ENCODE data around the gene GRB7. TPM values are rescaled to one million over a fixed set of nuclear protein-coding genes. Genes with fewer than 3 reads are reported as not detected.

Gene GRB7
- total RNA-seq, 1 experiment from 2014 or later, result not detected

DNA sequence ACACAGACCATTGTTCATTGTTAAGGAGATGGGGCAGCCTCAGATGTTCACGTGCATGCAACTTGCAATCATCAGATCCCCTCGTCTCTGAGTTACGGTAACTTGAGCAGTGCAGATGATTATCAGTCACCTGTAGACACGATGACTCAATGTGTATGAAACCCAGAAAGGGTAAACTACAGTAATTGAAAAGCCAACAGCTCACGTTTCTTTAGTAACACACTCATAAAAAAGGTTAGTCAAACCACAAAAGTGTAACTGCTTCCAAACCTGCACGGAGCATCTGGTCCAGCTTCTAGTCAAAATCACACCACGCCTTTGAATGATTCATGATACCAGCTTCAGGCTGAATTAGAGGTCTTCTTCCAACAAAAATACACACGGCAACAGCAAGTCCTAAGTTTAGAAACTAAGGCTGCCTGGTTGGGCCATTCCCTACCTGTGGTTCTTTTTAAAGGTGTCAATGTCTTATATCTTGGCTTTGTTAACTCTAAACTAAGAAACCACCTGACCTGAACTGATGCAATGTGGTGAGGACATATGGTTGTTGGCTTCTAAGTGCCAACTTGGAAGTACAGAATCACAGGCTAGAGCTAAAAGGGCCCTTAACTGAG is 32.3 kb downstream of the GRB7 start:
- DNase-seq (ENCODE audit: low read depth), result peak; percentile 92

DNA sequence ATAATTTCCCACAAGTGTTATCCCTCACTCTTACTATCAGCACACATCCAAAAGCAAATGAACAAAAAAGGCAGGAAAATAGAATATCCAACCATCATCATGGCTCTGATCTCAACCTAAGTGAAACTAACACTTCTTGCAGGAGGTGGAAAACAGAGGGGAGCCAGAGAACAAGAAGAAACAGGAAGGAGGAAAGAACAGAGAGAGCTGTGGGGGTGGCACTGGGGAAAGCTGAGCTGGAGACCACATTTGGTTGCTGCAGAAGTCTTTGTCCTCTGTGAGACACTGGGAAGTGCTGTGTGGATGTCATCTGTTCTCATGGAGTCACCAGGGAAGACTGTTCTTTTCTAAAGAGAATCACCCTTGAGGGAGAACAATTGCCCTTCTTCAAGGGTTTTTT is 34.7 kb downstream of the GRB7 start:
- DNase-seq (ENCODE audit: low read depth), result no peak

DNA sequence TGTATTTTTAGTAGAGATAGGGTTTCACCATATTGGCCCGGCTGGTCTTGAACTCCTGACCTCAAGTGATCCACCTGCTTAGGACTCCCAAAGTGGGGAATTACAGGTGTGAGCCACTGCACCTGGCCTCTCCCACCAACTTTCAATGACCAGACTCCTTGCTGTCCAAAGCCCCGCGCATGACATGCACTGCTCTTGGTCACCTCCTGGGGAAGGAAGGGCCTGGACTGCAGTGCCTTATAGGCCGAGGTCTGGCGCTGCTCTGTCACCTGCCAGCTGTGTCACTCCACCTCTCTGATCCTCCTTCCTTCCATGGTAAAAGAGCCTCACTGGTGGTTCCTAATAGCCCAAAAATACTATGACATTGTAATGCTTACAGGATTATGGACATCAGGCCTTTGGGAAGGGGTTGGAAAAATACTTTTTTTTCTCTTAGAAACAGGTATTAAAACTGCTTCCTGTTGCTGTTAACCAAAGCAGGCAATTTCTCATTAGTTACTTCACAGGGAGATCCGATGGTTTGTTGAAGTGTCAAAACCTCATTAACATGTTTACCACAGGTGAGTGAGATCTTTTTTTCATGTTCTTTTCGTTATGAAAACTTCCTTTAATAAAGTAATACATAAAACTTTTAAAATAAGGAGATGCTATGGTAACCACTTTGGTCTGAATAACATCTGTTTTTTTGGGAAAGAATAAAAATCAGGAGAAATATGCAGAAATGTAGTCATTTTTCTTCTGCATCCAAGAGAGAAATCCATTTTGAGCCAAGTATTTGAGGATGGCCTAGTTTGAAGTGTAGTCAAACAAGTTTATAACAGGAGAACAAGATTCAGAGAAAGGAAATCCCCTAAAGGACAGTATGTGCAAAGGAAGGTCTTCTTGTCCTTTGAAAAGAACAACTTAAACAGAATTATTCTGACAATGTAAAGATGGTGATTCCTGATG is 35.5 kb downstream of the GRB7 start:
- no peak for DNase-seq (ENCODE audit: low read depth)

DNA sequence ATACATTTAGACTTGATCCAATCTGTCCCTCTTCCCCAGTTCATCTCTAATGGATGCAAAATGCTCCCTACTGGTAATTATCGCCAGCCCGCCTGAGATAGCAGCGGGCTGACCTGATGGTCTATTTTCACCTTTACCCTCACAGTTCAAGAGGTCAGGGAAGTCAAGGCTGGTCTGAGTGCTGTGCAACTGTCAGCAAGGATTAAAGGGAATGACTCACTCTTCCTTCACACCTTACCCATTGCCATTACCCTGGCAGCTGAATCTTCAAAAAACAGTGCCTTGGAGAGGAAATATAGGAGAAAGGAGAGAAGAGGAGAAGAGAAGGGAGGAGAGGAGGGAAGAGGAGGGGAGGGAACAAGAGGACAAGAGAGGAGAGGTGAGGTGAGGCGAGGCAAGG is 36.3 kb downstream of the GRB7 start:
- no peak for DNase-seq (ENCODE audit: low read depth)

DNA sequence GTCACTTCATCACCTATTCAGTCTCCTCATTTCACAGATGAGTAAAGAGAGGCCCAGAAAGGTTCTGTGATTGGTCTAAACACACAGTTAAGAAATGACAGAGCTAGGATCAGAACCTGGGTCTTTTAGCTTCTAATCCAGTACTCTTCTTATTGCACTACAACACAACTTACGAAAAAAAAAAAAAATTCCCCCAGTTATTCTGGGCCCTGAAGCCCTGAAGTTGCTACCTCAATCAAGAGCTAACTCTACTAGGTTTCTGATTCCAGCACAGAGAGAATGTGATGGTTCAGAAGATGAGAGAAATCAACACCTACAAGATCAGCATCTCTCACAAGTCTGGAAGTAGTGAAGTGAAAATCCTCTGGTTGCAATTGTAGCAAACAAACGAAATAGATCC is 37.3 kb downstream of the GRB7 start:
- no peak for DNase-seq (ENCODE audit: low read depth)

DNA sequence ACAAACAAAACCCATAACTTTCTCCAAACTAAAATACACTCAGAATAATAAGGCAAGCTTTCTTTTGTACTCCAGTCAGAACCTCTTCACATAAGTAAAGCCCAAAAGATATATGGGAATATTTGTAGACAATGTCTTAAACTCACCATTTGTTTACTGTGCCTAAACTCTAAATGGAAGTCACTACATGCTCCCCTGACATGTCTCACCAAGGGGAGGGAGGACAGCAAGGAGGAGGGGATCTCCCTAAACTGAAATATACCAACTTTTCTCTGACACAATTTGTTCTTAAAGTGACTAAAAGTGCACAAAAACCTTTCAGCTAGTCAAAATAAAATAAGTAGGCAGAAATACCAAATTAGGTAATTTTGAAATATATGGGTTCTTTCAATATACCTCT is 38.5 kb downstream of the GRB7 start:
- DNase-seq (ENCODE audit: low read depth), result no peak

DNA sequence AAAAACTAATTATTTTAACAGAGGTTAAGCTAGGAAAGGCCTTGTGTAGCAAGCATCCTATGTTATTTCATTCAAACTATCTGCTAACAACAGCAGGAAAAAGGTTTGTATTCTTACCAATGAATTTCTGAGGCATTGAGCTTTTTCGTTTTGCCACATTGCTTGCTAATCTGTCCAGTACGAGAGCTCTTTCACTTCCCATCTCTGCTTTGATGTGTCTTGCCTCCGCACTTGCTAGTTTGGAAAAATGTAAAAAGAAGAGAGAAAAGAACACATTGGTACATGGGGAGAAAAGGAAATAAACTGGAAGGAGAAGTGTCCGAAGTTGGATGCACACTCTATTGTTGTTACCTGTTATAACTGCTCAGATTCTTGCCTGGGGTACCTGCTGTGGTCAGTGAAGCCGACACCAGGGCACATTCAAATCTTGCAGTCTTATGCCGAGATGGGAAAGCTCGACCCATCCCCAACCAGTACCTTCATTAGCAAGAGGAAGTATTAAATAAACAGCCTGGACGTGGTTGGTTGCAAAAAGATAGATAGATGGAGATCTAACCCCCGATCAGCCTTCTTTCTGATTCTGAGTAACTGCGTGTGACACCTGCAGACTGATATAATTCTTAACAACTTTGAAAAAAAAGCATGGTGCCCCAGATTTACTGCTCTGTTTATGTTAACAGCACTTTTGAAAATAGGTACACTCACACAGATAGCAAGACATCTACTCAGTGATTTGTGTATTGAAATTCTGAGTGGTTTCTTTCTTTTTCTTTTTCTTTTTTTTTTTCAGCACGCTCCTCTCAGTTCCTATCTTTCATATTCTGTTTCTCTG is 40.0 kb downstream of the GRB7 start:
- DNase-seq (ENCODE audit: low read depth), result no peak

DNA sequence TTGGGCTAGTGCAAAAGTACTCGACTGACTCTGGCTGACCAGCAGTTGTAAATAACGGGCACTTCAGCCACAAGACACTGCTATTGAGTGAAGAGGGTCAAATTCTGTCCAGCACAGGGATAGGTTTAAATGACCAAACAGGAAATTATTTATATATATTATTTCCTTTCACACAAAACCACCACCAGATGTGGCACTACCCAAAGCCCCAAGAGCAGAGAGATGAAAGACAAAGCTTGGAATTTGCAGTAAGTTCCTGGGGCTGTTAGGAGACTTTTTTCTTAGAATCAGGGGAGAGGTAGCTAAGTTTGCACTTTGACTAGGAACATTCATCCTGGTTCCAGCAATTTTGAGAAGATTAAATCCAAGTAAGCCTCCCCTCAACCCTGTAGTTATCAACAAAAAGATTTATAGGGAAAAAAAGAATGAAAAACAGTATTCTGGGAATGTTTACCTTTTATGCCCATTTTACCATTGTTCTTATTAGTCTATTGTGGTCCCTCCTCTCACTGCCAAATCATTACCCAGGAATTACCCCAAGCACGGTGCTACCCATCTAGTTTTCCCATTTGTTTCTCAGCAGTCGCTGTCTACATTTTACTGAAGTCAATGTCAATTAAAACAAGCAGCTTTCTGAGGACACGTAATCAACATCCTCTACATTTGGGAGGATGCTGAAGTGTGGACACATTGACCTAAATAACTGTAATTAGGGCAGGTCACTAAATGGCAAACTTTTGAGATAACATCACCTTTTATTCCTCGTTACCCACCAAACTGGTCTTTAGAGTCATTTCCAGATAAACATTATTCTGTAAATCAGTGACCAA is 43.5 kb downstream of the GRB7 start:
- no peak for DNase-seq (ENCODE audit: low read depth)

DNA sequence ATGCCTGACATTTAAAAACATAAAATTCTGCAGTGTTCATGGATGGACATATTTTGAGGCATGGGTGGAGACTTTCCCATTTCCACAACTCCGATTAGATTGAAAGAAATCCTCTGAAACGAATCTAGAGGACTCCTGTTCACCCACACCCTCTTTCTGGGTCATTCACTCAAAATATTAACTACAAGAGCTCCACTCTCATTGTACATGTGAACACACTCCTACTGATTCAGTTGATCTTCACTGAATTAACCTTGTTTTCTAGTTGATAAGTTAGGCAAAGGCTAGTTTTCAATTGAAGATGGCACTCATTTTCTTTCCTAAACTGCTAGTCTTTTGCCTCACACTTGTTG is 44.1 kb downstream of the GRB7 start:
- no peak for DNase-seq (ENCODE audit: low read depth)

DNA sequence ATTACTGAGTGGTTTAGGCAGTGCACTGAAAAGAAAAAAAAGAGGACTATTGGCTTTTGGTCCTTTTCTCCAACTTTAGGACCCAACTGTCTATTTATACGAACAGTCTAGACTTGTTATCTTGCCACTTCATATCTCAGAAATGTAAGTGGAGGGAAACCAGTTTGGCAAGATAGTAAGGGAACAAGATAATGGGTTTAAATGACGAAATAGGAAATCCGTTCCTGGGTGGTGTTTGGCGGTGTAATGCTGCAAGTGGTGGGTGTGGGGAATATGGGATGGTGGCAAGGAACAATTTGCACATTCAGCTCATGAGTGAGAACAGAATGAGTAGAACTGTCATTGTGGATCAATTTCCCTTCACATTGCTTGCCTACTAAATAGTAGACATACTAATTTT is 44.7 kb downstream of the GRB7 start:
- no peak for DNase-seq (ENCODE audit: low read depth)

DNA sequence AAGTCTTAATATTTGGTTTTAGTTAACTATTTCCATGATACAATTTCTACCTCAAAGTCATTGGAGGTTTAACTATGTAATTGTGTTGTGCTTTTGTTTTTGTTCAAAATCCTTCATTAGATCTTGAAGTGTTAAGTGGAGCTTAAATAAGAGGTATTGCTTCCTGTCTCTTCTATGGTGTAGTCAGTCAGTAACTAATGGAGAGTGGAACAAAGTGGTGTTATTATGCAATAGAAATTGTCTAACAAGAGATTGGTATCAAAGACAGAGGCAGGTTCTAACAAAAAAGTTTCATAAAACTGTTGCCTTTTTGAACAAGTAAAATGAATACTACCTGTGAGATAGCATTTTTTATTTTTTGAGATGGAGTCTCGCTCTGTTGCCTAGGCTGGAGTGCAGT is 45.2 kb downstream of the GRB7 start:
- no peak for DNase-seq (ENCODE audit: low read depth)

DNA sequence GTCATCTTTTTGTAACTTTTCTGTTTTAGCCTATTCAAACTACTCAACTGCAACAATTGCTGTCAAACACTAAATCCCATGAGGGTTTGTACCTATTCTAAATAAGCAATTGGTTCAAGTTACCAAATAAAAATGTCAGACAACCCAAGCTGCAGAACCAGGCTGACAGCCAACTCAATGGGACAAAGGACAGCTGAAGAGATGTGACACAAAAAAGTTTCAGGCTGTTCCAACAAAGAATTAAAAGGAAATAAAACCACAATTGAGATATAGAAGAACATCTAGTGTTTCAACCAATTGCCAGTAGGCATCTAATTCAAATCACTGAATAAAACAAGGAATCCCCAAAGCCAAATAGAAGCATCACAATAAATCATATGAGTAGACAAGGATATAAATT is 49.3 kb downstream of the GRB7 start:
- no peak for DNase-seq (ENCODE audit: low read depth)

DNA sequence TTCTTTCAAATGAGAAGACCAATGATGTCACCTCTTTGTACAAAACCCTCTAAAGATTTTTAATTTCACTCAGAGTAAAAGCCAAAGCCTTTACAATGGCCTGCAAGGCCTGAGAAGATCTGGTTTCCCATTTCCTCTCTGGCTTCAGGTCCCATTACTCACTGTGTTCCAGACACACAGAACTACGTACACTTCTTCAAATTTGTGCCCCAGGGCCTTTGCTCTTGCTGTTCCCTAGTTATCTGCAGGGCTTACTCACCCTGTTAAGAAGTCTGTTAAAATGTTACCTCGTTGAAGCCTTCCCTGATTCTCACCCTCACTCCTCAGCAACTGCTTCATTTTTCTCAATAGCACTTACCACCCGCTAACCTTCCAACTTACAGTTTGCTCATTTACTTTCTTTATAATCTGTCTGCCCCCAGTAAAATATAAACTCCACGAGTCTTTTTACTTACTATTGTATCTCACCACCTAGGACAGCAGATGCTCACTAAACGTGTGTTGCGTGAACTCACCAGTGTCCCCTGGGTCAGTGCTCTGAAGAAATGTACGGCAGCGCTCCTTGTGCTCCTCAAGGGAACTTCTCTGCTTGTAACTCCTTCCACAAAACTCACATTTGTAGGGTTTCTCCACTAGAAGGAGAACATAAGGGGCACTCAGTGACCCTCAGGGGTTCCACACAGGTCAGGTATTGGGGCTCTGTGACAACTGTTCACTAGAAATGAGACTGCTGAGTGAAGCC is 50.2 kb downstream of the GRB7 start:
- DNase-seq (ENCODE audit: low read depth), result no peak

DNA sequence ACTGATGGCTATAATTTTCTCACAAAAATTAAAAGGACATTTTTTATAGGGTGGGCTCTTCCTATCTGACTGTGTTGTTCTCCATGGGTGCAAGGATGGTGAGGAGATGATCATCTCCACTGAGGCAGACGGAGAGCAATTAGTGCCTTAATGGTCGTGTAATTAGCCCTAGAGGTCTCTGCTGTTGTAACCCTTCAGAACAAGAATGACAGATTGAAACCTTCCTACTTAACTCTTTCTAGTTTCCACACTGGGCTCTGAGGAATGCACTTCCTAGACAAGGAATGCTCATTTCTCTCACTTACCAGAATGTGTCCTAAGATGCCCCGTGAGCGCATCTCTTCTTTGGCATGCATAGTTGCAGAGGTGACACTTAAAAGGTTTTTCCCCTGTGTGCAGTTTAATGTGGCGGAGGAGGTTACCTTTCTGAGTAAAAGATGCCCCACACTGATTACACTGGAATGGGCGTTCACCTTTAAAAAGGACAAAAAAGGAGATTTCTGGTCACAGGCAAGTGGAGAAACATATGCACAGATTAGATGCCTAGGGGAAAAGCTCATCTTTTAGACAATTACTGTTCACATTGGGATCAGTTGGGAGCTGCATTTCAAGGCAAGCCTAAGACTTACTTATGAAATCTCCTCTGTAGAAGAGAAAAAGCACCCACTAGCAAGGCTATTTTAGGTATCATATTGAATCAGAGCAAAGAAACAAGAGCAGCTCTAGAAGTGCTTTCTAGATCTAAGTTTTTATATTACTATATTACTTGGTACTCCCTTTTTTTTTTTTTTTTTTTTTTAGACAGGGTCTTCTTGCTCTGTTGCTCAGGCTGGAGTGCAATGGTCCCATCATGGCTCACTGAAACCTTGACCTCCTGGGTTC is 53.6 kb downstream of the GRB7 start:
- DNase-seq (ENCODE audit: low read depth), result no peak

DNA sequence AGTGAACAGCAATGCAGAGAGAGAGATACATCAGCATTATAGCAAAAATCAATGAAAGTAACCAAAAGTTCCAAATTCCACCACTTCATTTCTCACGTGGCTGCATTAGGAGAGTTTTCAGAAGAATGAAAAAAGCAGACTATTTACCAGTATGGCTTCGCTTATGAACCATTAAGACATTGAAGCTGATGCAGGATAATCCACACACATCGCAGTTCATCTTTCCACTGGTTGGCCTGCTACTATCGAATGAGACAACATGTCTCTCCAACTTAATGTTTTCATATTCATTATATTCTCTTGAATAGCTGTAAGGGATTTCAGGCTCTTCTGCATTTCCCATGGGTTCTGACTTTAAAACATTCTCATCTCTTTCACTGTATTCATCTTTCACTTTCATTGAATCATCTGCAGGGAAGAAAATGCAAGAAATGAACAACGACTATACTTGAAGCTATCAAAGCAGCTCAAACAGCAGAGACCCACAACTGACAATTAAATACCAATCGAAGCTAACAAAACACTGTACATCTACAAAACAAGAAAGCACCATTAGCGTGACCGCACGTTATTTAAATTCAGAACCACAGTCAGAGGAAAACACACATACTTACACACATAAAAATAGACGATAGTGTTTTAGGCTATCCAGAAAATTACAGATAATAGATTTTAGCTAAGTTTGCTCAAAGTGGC is 54.9 kb downstream of the GRB7 start:
- DNase-seq (ENCODE audit: low read depth), result no peak

DNA sequence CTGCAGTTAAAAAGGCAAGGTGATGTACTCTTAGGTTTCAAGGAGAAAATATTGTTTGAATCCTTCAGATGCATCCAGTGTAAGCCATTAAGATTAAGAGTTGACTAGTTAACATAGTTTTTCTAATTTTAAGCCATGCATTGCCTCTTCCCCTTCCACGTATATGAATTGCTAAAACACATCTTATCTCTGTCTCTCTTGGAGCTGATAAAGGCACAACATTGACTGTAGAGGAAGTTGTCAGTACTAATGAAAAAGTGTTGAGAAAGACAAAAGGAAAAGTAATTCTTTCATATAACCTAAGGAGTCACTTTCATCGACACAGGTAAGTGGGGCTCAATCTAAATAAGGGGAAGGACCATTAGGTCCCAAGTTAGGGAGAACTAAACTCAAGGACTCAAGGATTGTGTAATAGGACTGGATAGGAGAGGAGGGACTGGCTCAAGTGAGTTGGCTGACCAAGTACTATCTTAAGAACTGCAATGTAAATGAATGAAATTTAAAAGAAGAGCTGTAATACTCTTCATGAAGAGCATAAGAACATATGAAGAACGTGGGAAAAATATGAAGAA is 55.6 kb downstream of the GRB7 start:
- DNase-seq (ENCODE audit: low read depth), result no peak

DNA sequence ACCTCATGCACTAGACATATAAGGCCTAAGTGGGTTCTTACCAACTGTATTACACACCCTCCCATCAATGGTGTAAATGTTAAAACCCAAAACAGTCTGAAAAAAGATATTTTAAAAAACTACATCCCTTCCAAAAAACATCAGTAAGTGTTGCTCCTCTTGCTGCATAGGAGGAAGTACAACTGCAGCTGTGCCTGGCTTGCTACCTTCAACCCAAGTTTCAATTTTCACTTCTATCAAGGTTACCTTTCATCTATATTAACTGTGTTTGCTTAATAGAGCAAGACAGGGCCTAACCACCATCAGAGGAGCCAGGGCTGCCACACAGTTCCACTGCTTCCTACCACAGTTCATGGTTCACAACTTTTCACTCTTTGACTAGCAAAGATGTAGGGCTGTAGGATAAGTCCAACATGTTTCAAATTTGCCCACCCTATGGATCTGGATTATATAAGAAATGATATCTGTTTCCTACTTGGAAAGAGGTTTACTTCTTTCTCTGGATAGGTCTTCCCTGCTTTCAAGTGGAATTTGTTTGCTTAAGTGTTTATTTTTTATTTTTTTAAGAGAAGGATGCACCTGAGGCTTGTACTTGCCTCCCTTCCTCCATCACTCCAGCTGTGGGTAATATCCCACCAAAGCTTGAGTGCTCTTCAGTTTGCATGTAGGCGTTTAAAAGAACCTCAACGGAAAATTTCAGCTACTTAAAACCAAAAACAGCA is 56.7 kb downstream of the GRB7 start:
- no peak for DNase-seq (ENCODE audit: low read depth)
